ENCODE results near the gene DGKB. TPM values are rescaled to one million over a fixed set of nuclear protein-coding genes. Genes with fewer than 3 reads are reported as not detected.
"Not testable (repeated sequence)": the region's sequence is repeated elsewhere in the genome, so short reads cannot be mapped to it uniquely, and the experiment has no call there.

The DGKB gene
- total RNA-seq, 3 donors from 2014 or later = not detected

- Mint-ChIP-seq H3K4me1 (ENCODE audit: low read depth) (no peaks in the 10 kb centered on the region), H3K36me3 (ENCODE audit: insufficient read depth) (no peaks in the 10 kb centered on the region), H3K9me3 (no peaks in the 10 kb centered on the region), H3K4me3 (no peak overlapping the region), H3K27me3 (ENCODE audit: low read depth) (no peaks in the 10 kb centered on the region)
- DNase-seq (no peak), ATAC-seq (no peak)
Measured at GRCh38 chr7:14480281-14480680, 422.3 kb downstream of the DGKB start.

DNA sequence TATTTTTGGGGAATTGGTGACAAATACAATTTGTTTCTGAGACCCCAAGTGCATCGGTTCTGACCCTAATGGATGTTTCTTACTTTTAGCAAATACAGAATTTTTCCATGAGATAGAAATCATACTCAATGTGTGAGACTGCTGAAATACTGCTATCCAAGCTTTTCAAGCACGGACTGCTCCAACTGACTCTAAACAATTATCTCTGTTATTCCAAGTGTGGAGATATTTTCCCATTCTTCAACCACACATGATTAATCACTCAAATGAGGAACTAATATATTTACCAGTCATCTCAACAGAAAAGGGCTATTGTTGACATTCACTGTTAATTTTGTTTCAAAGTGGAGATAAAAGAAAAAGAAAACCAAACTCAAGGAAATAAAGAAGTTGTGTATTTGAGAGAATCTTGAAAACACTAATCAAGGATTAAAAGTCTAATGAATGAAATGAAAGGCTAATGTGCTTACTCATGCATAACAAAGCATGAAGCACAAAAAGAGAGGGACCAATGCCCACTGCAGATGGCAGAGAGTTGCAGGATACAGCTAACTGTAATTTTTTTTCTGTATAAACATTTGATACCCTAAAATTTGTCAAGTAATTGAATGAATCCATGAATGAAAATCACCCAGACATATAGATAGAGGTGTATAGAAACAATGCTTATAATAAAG lies 423.6 kb downstream of the DGKB start:
- H3K9me3 Mint-ChIP-seq = no peaks in the 10 kb centered on the region
- DNase-seq = no peak
- no peak overlapping the region for H3K4me3 Mint-ChIP-seq
- H3K4me1 Mint-ChIP-seq (ENCODE audit: low read depth) = no peaks in the 10 kb centered on the region
- no peaks in the 10 kb centered on the region for H3K27me3 Mint-ChIP-seq (ENCODE audit: low read depth)
- no peak for ATAC-seq
- no peaks in the 10 kb centered on the region for H3K36me3 Mint-ChIP-seq (ENCODE audit: insufficient read depth)

DNA sequence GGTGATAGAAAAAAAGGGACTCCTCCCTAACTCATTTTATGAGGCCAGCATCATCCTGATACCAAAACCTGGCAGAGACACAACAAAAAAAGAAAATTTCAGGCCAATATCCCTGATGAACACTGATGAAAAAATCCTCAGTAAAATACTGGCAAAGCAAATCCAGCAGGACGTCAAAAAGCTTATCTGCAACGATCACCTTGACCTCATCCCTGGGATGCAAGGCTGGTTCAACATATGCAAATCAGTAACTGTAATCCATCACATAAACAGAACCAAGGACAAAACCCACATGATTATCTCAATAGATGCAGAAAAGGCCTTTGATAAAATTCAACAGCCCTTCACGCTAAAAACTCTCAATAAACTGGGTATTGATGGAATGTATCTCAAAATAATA lies 440.8 kb downstream of the DGKB start:
- not testable (repeated sequence) for H3K36me3 Mint-ChIP-seq (ENCODE audit: insufficient read depth); H3K4me3 Mint-ChIP-seq; H3K9me3 Mint-ChIP-seq; H3K27me3 Mint-ChIP-seq (ENCODE audit: low read depth); H3K4me1 Mint-ChIP-seq (ENCODE audit: low read depth); DNase-seq; ATAC-seq

GRCh38 chr7:14458846-14459245 lies 443.7 kb downstream of the DGKB start:
- ATAC-seq = not testable (repeated sequence)

DNA sequence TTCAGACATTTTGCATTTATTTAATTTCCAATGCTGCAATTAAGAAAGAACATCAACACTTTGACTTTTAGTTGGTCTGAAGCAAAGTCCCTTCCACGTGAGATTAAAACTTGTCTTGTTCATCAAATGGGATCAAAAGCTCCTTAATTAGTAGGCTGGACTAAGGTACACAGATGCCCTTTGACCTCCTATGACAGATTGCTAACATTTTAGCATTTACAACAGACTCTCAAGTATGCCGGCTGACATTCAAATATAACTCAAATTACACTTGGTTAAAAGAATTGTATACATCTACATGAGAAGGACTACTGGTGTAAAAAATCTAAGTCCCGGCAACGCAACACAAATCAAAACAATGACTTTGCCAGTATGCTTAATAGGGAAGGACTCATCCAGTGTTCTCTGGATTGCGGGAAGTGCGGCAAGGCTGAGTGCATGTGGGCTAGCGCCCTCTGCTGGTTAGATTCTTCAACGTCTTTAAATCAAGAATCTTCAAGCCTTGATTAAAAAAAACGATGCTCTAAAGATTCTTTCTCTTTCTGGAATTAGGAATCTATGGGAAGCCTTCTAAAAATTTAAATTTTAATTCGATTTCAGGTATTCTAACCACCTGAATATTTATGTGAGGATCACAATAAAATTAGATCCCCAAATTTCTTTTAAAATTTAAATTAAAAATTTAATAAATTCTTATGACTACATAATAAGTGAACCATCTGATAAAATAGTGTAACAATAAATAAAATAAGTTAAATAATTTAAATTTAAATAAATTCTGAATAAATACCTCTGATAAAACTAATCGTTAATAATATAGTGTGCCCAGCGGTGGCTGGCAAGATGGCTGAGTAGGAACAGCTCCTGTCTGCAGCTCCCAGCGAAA lies 444.7 kb downstream of the DGKB start:
- ATAC-seq (no peak), DNase-seq (peak; percentile 14)
- no peaks in the 10 kb centered on the region for H3K9me3 Mint-ChIP-seq
- H3K27me3 Mint-ChIP-seq (ENCODE audit: low read depth) = peaks cover 4% of the 10 kb centered on the region
- H3K36me3 Mint-ChIP-seq (ENCODE audit: insufficient read depth) = no peaks in the 10 kb centered on the region
- H3K4me1 Mint-ChIP-seq (ENCODE audit: low read depth) = peaks cover 2% of the 10 kb centered on the region
- no peak overlapping the region for H3K4me3 Mint-ChIP-seq

More at GRCh38 chr7:14458846-14459245, 443.7 kb downstream of the DGKB start:
- H3K9me3 Mint-ChIP-seq; H3K4me1 Mint-ChIP-seq (ENCODE audit: low read depth); H3K4me3 Mint-ChIP-seq; H3K27me3 Mint-ChIP-seq (ENCODE audit: low read depth); DNase-seq; H3K36me3 Mint-ChIP-seq (ENCODE audit: insufficient read depth): not testable (repeated sequence)

DNA sequence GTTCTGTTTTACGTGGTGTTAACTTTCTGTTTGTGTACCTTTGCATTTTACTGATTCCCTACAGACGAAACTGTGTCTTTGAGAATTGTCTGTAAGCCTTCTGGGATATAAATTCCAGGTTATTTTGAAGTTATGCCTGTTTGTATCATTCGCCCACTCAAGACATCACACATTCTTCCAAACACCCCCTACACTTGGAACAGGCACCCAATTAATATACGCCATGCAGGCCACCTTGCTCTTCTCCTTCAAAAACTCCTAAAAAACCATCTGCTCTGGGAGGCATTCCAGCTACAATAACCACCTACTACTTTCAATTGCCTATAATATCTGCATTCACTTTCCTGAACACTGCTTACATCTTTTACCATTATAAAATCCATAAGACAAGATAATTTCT lies 453.3 kb downstream of the DGKB start:
- H3K4me1 Mint-ChIP-seq (ENCODE audit: low read depth) = peaks cover 10% of the 10 kb centered on the region
- DNase-seq (no peak), ATAC-seq (no peak)
- H3K27me3 Mint-ChIP-seq (ENCODE audit: low read depth) = no peaks in the 10 kb centered on the region
- no peaks in the 10 kb centered on the region for H3K36me3 Mint-ChIP-seq (ENCODE audit: insufficient read depth)
- H3K9me3 Mint-ChIP-seq = no peaks in the 10 kb centered on the region
- H3K4me3 Mint-ChIP-seq = no peak overlapping the region

- H3K4me3 Mint-ChIP-seq = no peak overlapping the region
- no peaks in the 10 kb centered on the region for H3K36me3 Mint-ChIP-seq (ENCODE audit: insufficient read depth)
- H3K9me3 Mint-ChIP-seq = no peaks in the 10 kb centered on the region
- DNase-seq (no peak), ATAC-seq (peak; percentile 27 to 59)
- peaks cover 10% of the 10 kb centered on the region for H3K4me1 Mint-ChIP-seq (ENCODE audit: low read depth)
- H3K27me3 Mint-ChIP-seq (ENCODE audit: low read depth) = no peaks in the 10 kb centered on the region
Measured at GRCh38 chr7:14446829-14447228, 455.7 kb downstream of the DGKB start.

DNA sequence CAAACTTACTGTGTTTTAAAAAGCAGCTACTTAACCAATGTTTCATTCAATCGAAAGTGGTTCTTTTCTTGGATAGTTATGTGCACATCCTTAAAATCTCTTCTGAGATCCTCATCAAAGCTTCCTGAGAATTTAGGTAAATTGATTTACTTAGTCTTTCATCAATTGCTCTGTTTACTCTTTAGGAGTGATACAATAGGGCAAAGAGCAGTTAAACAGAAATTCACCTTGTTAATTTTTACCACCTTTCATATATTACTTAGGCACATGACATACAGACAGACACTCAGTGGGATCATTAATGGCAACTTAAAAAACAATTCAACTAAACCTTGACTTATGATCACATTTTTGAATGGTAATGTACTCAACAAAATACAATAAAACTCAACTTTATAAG lies 456.3 kb downstream of the DGKB start:
- H3K9me3 Mint-ChIP-seq = no peaks in the 10 kb centered on the region
- H3K4me1 Mint-ChIP-seq (ENCODE audit: low read depth) = peaks cover 10% of the 10 kb centered on the region
- no peak for DNase-seq
- no peaks in the 10 kb centered on the region for H3K36me3 Mint-ChIP-seq (ENCODE audit: insufficient read depth)
- H3K27me3 Mint-ChIP-seq (ENCODE audit: low read depth) = no peaks in the 10 kb centered on the region
- H3K4me3 Mint-ChIP-seq = no peak overlapping the region
- no peak for ATAC-seq

- Mint-ChIP-seq H3K36me3 (ENCODE audit: insufficient read depth) (no peaks in the 10 kb centered on the region), H3K4me3 (no peak overlapping the region), H3K27me3 (ENCODE audit: low read depth) (no peaks in the 10 kb centered on the region), H3K4me1 (ENCODE audit: low read depth) (no peaks in the 10 kb centered on the region), H3K9me3 (peaks cover 4% of the 10 kb centered on the region)
- DNase-seq (no peak), ATAC-seq (no peak)
Measured at GRCh38 chr7:14438366-14438765, 464.2 kb downstream of the DGKB start.

DNA sequence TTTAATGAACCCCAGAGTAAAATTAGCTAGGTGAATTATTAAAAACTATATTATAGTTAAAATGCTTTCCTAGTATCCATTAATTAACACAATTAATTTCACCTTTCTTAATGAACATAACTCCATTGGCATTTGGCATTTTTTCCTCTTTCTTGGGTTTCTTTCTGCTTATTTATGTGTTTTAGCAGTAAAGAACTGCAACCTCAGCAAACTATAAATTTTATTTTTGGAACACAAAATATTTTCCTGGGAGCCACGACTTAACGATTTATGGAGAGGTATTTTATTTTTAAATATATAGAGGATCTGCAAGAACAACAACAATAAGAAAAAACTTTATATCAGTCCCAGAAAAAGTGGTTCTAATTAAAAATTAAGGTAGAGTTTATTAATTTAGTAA lies 465.7 kb downstream of the DGKB start:
- Mint-ChIP-seq H3K36me3 (ENCODE audit: insufficient read depth) (no peaks in the 10 kb centered on the region), H3K4me1 (ENCODE audit: low read depth) (no peaks in the 10 kb centered on the region), H3K27me3 (ENCODE audit: low read depth) (no peaks in the 10 kb centered on the region), H3K4me3 (no peak overlapping the region), H3K9me3 (peaks cover 4% of the 10 kb centered on the region)
- ATAC-seq (no peak), DNase-seq (no peak)

DNA sequence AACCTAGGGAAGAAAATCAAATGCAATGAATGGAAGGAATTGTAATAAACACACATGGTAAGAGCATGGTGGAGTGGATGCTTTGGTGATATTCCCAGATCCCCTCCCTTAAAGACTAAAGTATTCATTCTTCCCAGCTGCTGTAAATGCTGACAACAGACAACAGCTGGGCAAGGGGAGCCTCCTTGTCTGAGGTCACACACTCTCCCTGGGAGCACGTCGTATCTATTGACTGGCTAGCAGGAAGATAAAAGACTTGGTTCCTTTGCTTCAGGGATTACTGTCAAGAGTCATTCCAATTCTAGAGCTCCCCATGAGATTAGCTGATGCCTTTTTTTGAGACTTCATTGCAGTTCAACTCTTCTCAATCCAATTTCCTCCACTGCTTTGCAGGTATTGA lies 469.6 kb downstream of the DGKB start:
- Mint-ChIP-seq H3K4me1 (ENCODE audit: low read depth) (no peaks in the 10 kb centered on the region), H3K36me3 (ENCODE audit: insufficient read depth) (no peaks in the 10 kb centered on the region), H3K9me3 (peaks cover 9% of the 10 kb centered on the region), H3K4me3 (no peak overlapping the region), H3K27me3 (ENCODE audit: low read depth) (no peaks in the 10 kb centered on the region)
- ATAC-seq = no peak
- DNase-seq = no peak

- no peak for DNase-seq
- H3K36me3 Mint-ChIP-seq (ENCODE audit: insufficient read depth) = no peaks in the 10 kb centered on the region
- no peak overlapping the region for H3K4me3 Mint-ChIP-seq
- H3K4me1 Mint-ChIP-seq (ENCODE audit: low read depth) = no peaks in the 10 kb centered on the region
- H3K9me3 Mint-ChIP-seq = peaks cover 14% of the 10 kb centered on the region
- H3K27me3 Mint-ChIP-seq (ENCODE audit: low read depth) = no peaks in the 10 kb centered on the region
- ATAC-seq = no peak
Measured at GRCh38 chr7:14430926-14431325, 471.6 kb downstream of the DGKB start.

DNA sequence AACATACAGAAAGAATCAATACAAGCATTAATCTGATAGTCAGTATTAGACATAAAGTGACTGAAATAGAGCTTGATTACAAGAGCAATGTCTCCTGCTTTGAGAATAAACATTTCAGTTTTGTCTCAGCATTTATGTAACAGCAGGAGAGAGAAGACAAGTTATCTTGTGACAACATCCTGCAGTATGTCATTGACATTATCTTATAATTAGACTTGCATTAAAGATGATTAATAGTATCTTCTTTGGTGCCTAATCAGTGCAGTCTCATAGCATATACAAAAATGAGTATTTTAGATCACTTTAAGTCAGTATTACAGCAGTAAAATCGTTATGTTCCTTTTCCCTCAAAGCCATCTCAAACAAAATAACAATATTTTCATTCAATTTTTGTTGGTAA lies 477.0 kb downstream of the DGKB start:
- Mint-ChIP-seq H3K4me3 (no peak overlapping the region), H3K4me1 (ENCODE audit: low read depth) (no peaks in the 10 kb centered on the region), H3K36me3 (ENCODE audit: insufficient read depth) (no peaks in the 10 kb centered on the region), H3K27me3 (ENCODE audit: low read depth) (no peaks in the 10 kb centered on the region), H3K9me3 (peaks cover 10% of the 10 kb centered on the region)
- no peak for DNase-seq
- no peak for ATAC-seq

- no peaks in the 10 kb centered on the region for H3K27me3 Mint-ChIP-seq (ENCODE audit: low read depth)
Measured at GRCh38 chr7:14424675-14425074, 477.9 kb downstream of the DGKB start.

GRCh38 chr7:14420768-14421167 lies 481.8 kb downstream of the DGKB start:
- no peak overlapping the region for H3K4me3 Mint-ChIP-seq
- no peaks in the 10 kb centered on the region for H3K36me3 Mint-ChIP-seq (ENCODE audit: insufficient read depth)
- no peaks in the 10 kb centered on the region for H3K9me3 Mint-ChIP-seq
- no peaks in the 10 kb centered on the region for H3K27me3 Mint-ChIP-seq (ENCODE audit: low read depth)
- H3K4me1 Mint-ChIP-seq (ENCODE audit: low read depth) = no peaks in the 10 kb centered on the region
- no peak for DNase-seq
- no peak for ATAC-seq

More at GRCh38 chr7:14424675-14425074, 477.9 kb downstream of the DGKB start:
- peaks cover 10% of the 10 kb centered on the region for H3K9me3 Mint-ChIP-seq
- H3K36me3 Mint-ChIP-seq (ENCODE audit: insufficient read depth) = no peaks in the 10 kb centered on the region
- ATAC-seq (no peak), DNase-seq (no peak)
- no peak overlapping the region for H3K4me3 Mint-ChIP-seq
- no peaks in the 10 kb centered on the region for H3K4me1 Mint-ChIP-seq (ENCODE audit: low read depth)
